ENCODE data around the gene RAD9B.
"Not testable (repeated sequence)": the region's sequence is repeated elsewhere in the genome, so short reads cannot be mapped to it uniquely, and the experiment has no call there.

Gene RAD9B

GRCh38 chr12:110501752-110502738 lies at the start of gene RAD9B, which contains the start of gene VPS29:
TSS of gene RAD9B (plus strand) at chr12:110502331. CDS start at chr12:110502338, 7 bp downstream.
TSS of gene VPS29 (minus strand) at chr12:110502111. CDS start at chr12:110502051, 60 bp downstream.
- DNase-seq, result peak; percentile 98

DNA sequence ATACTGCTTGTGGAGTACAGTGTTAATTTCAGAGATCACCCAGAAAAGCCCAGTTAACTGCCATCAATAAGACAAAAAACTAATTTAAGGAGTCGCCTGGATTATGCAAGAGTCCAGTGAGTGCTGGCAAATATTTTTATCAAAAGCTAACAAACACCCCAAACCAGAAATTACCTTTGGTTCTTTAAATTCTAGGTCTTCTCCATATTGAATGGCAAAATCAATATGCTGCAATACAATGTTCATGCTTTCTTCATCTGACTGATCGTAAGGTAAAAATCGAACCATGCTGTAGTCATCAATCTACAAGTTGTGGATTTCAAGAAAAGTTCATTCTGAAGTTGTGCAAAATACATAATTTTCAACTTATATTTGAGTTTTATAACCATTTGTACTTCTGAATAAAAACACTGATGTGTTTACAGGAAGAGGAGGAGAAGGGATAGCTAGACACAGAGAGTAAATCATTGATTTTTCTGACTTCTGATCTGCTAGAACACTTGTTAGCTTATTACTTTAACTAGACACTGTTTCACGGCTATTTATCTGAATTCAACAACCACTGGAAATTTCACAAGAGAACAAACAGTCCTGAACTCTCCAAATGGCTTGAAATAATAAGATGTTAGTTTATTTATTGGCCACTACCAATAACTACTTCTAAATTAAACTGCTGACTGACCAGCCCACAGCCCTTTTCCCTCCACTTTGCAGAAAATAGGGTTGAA lies 48.4 kb upstream of the RAD9B start:
- no peak for DNase-seq

DNA sequence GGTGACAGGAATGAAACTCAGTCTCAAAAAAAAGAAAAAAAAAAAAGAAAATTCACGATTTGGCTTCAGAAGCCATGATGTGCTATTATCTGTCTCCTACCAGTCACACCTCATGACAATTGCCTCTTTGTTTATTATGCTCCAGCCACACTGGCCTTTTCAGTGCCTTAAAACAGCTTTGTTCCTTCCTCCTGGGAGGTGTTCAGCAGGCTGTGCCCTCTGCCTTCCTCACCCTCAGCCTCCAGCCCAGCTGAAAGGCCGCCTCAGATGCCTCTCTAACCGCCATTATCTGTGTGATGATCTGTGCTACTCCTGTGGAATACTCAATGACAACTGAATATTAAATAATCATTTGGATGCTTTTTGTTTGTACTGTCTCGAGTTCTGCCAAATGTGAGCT lies 43.4 kb upstream of the RAD9B start:
- no peak for DNase-seq

DNA sequence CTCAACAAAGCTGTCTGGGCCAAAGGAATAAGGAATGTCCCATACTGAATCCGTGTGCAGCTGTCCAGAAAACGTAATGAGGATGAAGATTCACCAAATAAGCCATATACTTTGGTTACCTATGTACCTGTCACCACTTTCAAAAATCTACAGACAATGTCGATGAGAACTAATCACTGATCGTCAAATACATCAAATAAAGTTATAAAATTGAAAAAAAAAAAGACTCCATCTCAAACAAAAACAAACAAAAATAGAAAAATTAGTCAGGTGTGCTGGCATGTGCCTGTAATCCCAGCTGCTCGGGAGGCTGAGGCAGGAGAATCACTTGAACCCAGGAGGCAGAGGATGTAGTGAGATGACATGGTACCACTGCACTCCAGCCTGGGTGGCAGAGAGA lies 40.9 kb upstream of the RAD9B start:
- DNase-seq, result not testable (repeated sequence)

DNA sequence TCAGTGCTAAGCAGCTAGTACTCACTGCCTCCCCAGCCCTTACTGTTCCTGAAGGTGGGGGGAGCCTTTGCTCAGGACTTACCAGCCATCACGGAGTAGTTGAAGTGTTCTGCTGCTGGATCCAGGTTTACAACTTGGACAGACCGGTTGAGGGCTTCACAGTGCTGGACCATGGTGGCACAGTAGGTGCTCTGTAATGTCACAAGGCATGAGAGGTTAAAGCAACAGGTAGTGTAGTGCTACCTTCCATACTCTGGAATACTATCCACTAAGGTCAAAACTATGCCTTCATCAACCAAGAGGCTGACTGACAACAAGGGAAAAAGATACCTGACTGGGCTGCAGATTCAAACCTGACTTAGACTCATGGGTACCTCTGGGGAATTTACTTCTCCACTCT lies 37.1 kb upstream of the RAD9B start:
- no peak for DNase-seq

DNA sequence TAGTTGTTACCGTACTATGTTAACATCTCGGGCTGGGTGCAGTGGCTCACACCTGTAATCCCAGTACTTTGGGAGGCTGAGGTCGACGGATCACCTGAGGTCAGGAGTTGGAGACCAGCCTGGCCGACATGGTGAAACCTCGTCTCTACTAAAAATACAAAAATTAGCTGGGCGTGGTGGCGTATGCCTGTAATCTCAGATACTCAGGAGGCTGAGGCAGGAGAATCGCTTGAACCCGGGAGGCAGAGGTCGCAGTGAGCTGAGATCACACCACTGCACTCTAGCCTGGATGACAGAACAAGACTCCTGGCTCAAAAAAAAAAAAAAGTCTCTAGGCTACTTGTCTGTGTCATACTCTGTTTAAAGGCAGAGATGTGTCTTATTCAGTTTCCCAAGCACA lies 36.4 kb upstream of the RAD9B start:
- DNase-seq, result not testable (repeated sequence)

GRCh38 chr12:110466791-110467190 lies 35.3 kb upstream of the RAD9B start:
- no peak for DNase-seq

- DNase-seq, result no peak
Measured at GRCh38 chr12:110467847-110468213, 34.3 kb upstream of the RAD9B start.

- peak; percentile 100 for DNase-seq
Measured at GRCh38 chr12:110468214-110469048, 33.7 kb upstream of the RAD9B start, which contains the start of the genes FAM216A and GPN3. TSS of gene FAM216A (plus strand) at chr12:110468845. CDS start at chr12:110468876, 31 bp downstream. TSS of gene GPN3 (minus strand) at chr12:110468257. CDS start at chr12:110468203, 54 bp downstream.

GRCh38 chr12:110475426-110475825 lies 26.7 kb upstream of the RAD9B start:
- no peak for DNase-seq

DNA sequence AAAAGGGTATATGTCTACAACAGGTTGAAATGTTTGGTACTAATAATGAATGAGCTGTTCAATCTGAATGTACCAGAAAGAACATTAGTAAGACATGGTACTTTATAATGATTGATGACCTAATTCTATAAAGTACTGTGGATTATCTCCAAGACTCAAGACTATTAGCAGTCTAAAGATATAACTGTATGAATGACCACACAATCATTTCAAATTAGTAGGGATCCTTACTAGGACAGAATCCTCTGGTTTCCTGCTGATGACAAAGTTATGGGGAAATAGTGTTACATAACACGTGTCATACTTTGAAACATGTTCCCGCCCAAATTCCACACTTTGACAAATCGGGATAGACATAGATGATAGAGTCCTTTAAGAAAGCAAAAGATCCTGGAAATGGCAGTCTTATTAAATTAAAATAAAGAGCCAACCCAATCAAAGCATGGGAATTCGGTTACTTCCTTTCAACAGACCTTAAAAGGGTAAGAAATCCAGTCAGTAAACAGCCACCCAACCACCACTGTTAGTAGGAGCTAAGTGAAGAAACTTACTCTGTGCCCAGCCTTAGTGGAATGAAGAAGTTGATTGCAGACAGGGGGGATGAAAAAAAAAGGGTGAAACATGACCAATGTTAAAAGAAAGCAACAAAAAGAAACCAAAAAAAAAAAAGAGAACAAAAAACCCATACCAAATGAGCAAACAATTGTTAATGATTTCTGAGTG lies 3.0 kb upstream of the RAD9B start:
- DNase-seq, result no peak

DNA sequence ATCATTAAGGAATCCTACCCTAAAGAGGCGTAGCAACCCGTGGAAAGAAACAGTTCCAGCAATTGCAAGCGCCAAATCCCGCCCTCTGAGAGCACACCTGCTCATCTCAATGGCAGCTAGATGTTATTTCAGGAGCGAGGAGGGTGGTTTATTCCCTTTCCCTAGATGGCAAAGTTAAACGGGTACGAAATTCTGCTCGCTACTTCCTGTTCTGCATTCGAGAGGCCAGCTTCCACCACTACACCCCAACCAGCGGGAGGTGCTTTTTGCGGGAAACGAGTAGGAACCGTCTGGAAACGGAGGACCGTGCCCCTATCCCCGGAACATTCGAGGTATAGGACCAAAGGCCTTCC lies 756 bp upstream of the RAD9B start:
- DNase-seq, result peak; percentile 31

GRCh38 chr12:110503432-110503831 lies 1.3 kb downstream of the RAD9B start:
- DNase-seq, result no peak

- no peak for DNase-seq
Measured at GRCh38 chr12:110505332-110505731, 3.2 kb downstream of the RAD9B start.

DNA sequence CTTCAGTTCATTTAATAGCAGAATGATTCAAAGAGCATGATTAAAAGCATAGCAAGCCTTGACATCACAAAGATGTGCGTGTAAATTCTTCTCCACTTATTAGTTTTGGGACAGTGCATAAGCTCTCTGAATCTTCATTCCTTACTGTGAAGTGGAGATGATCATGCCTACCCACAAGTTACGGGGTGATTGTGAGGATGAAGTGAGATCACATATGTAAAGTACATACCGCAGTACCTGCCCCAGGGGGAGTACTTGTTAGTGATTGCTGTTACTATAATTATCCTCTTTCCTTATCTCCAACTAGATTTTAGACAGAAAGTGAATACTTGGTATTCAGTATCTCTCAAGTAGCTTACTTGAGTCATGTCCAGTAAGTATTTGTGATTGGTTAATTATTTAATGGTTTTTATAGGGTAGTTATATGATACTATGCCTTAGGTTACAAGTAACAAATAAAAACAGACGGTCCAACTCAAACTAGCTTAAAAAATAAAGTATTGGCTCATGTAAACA lies 6.0 kb downstream of the RAD9B start:
- DNase-seq, result no peak

- DNase-seq, result no peak
Measured at GRCh38 chr12:110513842-110514241, 11.7 kb downstream of the RAD9B start.

DNA sequence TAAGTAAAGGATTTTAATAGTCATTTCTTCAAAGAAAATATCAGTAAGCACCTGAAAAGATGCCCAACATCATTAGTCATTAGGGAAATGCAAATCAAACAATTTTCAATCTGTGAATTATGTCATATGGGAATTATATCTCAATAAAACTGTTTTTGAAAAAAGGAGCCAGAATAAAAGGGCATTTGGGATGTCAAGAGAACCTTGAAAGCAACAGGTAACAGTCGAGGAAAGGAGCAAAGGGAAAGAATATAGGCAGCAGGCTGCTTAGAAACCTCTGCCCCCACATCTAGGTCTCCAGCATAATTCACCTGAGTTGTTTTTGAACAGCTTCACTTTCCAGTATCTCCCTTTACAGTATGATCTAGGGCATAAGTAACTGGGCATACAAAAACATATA lies 12.2 kb downstream of the RAD9B start:
- DNase-seq, result no peak

- DNase-seq, result no peak
Measured at GRCh38 chr12:110516995-110517394, 14.9 kb downstream of the RAD9B start.

DNA sequence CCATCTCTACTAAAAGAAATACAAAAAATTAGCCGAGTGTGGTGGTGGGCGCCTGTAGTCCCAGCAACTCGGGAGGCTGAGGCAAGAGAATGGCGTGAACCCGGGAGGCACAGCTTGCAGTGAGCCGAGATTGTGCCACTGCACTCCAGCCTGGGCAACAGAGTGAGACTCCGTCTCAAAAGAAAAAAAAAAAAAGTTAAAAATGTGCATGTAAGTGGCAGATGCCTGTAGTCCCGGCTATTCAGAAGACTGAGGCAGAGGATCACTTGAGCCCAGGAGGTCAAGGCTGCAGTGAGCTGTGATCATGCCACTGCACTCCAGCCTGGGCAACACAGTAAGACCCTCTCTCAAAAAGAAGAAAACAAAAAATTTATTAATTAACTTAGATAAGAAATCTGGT lies 15.9 kb downstream of the RAD9B start:
- DNase-seq, result not testable (repeated sequence)

GRCh38 chr12:110520876-110521712 lies 19.0 kb downstream of the RAD9B start:
- not testable (repeated sequence) for DNase-seq
